HFFc6 (cell line): ENCODE measurements around the gene CALML5. TPM values are rescaled to one million over a fixed set of nuclear protein-coding genes. Genes with fewer than 3 reads are reported as not detected.

Experiments used
- DNase-seq: peaks from one replicate; pipeline ENCODE4 v3.0.0-alpha.2; 2018
- H3K27ac Mint-ChIP-seq: 2 replicates; pipeline ENCODE4 v1.8.0; 2020; ENCODE audit warnings: mild to moderate bottlenecking, mixed read lengths
- H3K27me3 Mint-ChIP-seq: 2 replicates; pipeline ENCODE4 v1.8.0; 2021; ENCODE audit warnings: mild to moderate bottlenecking, moderate library complexity, mixed read lengths; ENCODE audit not compliant: insufficient read depth
- H3K36me3 Mint-ChIP-seq: 2 replicates; pipeline ENCODE4 v1.8.0; 2021; ENCODE audit warnings: low read depth, mixed read lengths
- H3K4me1 Mint-ChIP-seq: 2 replicates; pipeline ENCODE4 v1.8.0; 2020; ENCODE audit warnings: low read depth, mixed read lengths
- H3K4me3 Mint-ChIP-seq: 2 replicates; pipeline ENCODE4 v1.8.0; 2020; ENCODE audit warnings: mild to moderate bottlenecking, moderate library complexity, mixed read lengths
- H3K9me3 Mint-ChIP-seq: 2 replicates; pipeline ENCODE4 v1.8.0; 2020; ENCODE audit warnings: mild to moderate bottlenecking, mixed read lengths
- CTCF ChIP-seq: fragments of 200-600 bp; sonication (generic); IDR thresholded peaks from 2 replicates; pipeline ENCODE4 v1.5.0; 2021; ENCODE audit warnings: antibody characterized with exemption, mild to moderate bottlenecking
- total RNA-seq, 6 experiments: library from RNA; stranded (reverse); fragmentation: NEBNext Ultra II Directional; extraction: Animal tissue kit (Norgen Biotek cat#: 25700); gene quantifications; 2 replicates in 1 of 6; 3 replicates in 5 of 6; pipeline ENCODE4 v1.2.3, GENCODE V29; 2021

Gene CALML5
- total RNA-seq, 6 experiments from 2014 or later = not detected

- peaks cover 1% of the 10 kb centered on the region for H3K27me3 Mint-ChIP-seq
- TF ChIP-seq CTCF = no peak
- H3K36me3 Mint-ChIP-seq = peaks cover 26% of the 10 kb centered on the region
- no peaks in the 10 kb centered on the region for H3K9me3 Mint-ChIP-seq
- H3K27ac Mint-ChIP-seq = peak overlapping the region; percentile 80
- DNase-seq = peak; percentile 40
- H3K4me1 Mint-ChIP-seq = peaks cover 75% of the 10 kb centered on the region
- H3K4me3 Mint-ChIP-seq = peak overlapping the region; percentile 68
These were observed 37.2 kb downstream of the CALML5 start for GRCh38 chr10:5461914-5462840.

- no peaks in the 10 kb centered on the region for H3K9me3 Mint-ChIP-seq
- peak overlapping the region; percentile 68; the same call in 1 of the 2 replicates for H3K4me3 Mint-ChIP-seq
- no peak for DNase-seq
- no peak for TF ChIP-seq CTCF
- H3K27me3 Mint-ChIP-seq = peaks cover 1% of the 10 kb centered on the region
- H3K27ac Mint-ChIP-seq = peak overlapping the region; percentile 80
- peaks cover 65% of the 10 kb centered on the region for H3K4me1 Mint-ChIP-seq
- H3K36me3 Mint-ChIP-seq = peaks cover 31% of the 10 kb centered on the region
These were observed 38.2 kb downstream of the CALML5 start for GRCh38 chr10:5461203-5461588.

- TF ChIP-seq CTCF = no peak
- DNase-seq = no peak
- Mint-ChIP-seq H3K4me1 (peaks cover 59% of the 10 kb centered on the region), H3K36me3 (peaks cover 31% of the 10 kb centered on the region), H3K9me3 (no peaks in the 10 kb centered on the region), H3K27me3 (peaks cover 1% of the 10 kb centered on the region), H3K4me3 (0 out of 2 replicates have a peak overlapping the region, but pooled peaks have one; percentile 68), H3K27ac (peak overlapping the region; percentile 80)
These were observed 38.7 kb downstream of the CALML5 start for GRCh38 chr10:5460468-5461202.

- peaks cover 45% of the 10 kb centered on the region for H3K4me1 Mint-ChIP-seq
- peaks cover 1% of the 10 kb centered on the region for H3K27me3 Mint-ChIP-seq
- TF ChIP-seq CTCF = no peak
- H3K4me3 Mint-ChIP-seq = no peak overlapping the region
- H3K9me3 Mint-ChIP-seq = no peaks in the 10 kb centered on the region
- H3K27ac Mint-ChIP-seq = no peak overlapping the region; the same call in 1 of the 2 replicates
- peaks cover 32% of the 10 kb centered on the region for H3K36me3 Mint-ChIP-seq
- no peak for DNase-seq
These were observed 40.2 kb downstream of the CALML5 start for GRCh38 chr10:5458949-5459747.

- H3K4me3 Mint-ChIP-seq = no peak overlapping the region
- peaks cover under 1% of the 10 kb centered on the region for H3K27me3 Mint-ChIP-seq
- H3K4me1 Mint-ChIP-seq = peaks cover 38% of the 10 kb centered on the region
- no peak for DNase-seq
- H3K36me3 Mint-ChIP-seq = peaks cover 33% of the 10 kb centered on the region
- H3K27ac Mint-ChIP-seq = no peak overlapping the region
- no peak for TF ChIP-seq CTCF
- no peaks in the 10 kb centered on the region for H3K9me3 Mint-ChIP-seq
These were observed 40.9 kb downstream of the CALML5 start for GRCh38 chr10:5458425-5458824.
